Spinal cord (tissue), 10 donors: ENCODE measurements around the gene DISP1. TPM values are rescaled to one million over a fixed set of nuclear protein-coding genes. Genes with fewer than 3 reads are reported as not detected.
"Not testable (repeated sequence)": the region's sequence is repeated elsewhere in the genome, so short reads cannot be mapped to it uniquely, and the experiment has no call there.

Experiments used
- DNase-seq, 6 donors: peaks; one replicate each; pipeline versions ENCODE4 v3.0.0 to v3.0.0-alpha.2; 2013 to 2015; ENCODE audit warnings: low spot score in 6 of 6, low read depth in 4 of 6
- H3K27ac ChIP-seq: one replicate; pipeline ENCODE4 v1.5.1; 2013; ENCODE audit warnings: low read depth, low read length, control low read depth
- H3K27me3 ChIP-seq: one replicate; pipeline ENCODE4 v1.6.1; 2013; ENCODE audit warnings: low read length; ENCODE audit not compliant: control insufficient read depth, insufficient read depth
- H3K36me3 ChIP-seq: one replicate; pipeline ENCODE4 v1.6.1; 2013; ENCODE audit warnings: low read length; ENCODE audit not compliant: control insufficient read depth, insufficient read depth
- H3K4me1 ChIP-seq: one replicate; pipeline ENCODE4 v1.6.1; 2013; ENCODE audit warnings: low read length; ENCODE audit not compliant: control insufficient read depth, insufficient read depth
- H3K4me3 ChIP-seq: one replicate; pipeline ENCODE4 v1.5.1; 2013; ENCODE audit warnings: low read depth, low read length, control low read depth
- H3K9me3 ChIP-seq: one replicate; pipeline ENCODE4 v1.6.1; 2013; ENCODE audit warnings: low read length; ENCODE audit not compliant: control insufficient read depth, insufficient read depth
- WGBS: methylation state at CpG from one replicate; pipeline ENCODE4 v1.1.5; 2013; ENCODE audit warnings: missing lambda C conversion rate; ENCODE audit not compliant: insufficient coverage; 5-methylcytosine and 5-hydroxymethylcytosine counted together
- polyA plus RNA-seq, 2 donors: library from polyadenylated mRNA; unstranded; fragments of 120-200 nt; gene quantifications; one replicate each; pipeline ENCODE4 v1.2.1, GENCODE V29; 2013; ENCODE audit not compliant: insufficient read length in 2 of 2
- total RNA-seq, 2 donors: library from RNA; depleted of rRNA in 1 of 2; stranded (reverse); fragments of 120-200 nt in 1 of 2; fragments of >200 nt in 1 of 2; gene quantifications; one replicate each; pipeline versions ENCODE4 v1.2.3 to v1.2.4, GENCODE V29; 2013 to 2014
- donor health status: healthy.

The DISP1 gene
- total and polyA plus RNA-seq, 4 donors, result 6.9 to 18.8 (median 11.2) TPM

DNA sequence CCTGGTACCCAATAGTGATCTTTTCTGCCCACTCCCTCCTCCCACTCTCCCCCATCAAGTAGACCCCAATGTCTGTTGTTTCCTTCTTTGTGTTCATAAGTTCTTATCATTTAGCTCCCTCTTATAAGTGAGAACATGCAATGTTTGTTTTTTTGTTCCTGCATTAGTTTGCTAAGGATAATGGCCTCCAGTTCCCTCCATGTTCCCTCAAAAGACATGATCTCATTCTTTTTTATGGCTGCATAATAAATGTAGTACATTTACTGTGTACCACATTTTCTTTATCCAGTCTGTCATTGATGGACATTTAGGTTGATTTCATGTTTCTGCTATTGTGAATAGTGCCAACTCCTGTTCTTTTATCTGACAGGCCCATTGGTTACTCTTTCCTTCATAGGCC is 35.7 kb downstream of the DISP1 start:
- not testable (repeated sequence) for H3K9me3 ChIP-seq, DNase-seq, H3K4me3 ChIP-seq, H3K36me3 ChIP-seq, H3K4me1 ChIP-seq, H3K27me3 ChIP-seq, H3K27ac ChIP-seq

DNA sequence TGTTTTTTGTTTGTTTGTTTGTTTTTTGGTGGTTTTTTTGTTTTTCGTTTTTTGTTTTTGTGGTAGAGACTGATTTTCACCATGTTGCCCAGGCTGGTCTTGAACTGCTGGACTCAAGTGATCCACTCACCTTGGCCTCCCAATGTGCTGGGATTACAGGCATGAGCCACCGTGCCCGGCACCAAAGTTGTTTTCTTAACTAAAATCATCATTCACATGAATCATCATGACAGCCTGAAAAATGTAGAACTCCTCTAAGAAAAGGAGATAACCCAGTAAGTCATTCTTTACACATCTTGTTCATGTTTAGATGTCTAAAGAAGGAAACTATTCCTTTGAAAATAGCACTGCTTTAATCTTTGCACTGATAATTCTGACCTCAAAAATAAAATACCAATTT is 37.5 kb downstream of the DISP1 start:
- no peak for DNase-seq
- 90% methylated on average over 2 of the region's 3 CpGs for WGBS
- Histone ChIP-seq H3K36me3 (no peaks in the 10 kb centered on the region), H3K4me1 (no peaks in the 10 kb centered on the region), H3K9me3 (no peaks in the 10 kb centered on the region), H3K27me3 (no peaks in the 10 kb centered on the region), H3K27ac (no peak overlapping the region), H3K4me3 (no peak overlapping the region)

DNA sequence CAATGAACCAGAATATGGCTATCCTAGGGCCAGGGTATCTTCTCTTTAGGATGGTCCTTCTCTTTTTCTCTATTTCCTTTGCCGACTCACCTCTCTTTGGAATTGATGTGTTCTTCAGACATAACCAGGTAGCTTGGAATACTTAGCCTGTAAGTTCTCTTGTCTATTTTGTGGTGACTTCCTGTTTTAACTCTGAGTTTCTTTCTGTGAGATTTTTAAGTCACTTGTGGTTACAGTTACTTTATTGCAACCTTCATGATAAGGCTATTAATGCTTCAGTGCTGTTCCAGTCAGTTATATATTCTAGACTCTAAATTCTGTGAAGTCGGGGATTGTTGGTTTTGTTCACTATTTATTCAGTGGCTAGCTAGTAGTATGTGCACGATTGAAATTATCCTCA is 46.2 kb downstream of the DISP1 start:
- H3K36me3 ChIP-seq, result no peaks in the 10 kb centered on the region
- H3K9me3 ChIP-seq, result peaks cover 4% of the 10 kb centered on the region
- H3K27me3 ChIP-seq, result no peaks in the 10 kb centered on the region
- no CpG with 5 or more reads among the region's 3 CpGs for WGBS
- H3K4me3 ChIP-seq, result no peak overlapping the region
- H3K4me1 ChIP-seq, result no peaks in the 10 kb centered on the region
- no peak overlapping the region for H3K27ac ChIP-seq
- no peak for DNase-seq

Other genes with a start within 250 kb of the DISP1 start
- gene TAF1A, start 225.1 kb upstream of the DISP1 start, total RNA-seq, result 10 to 100 TPM; 10.5 to 14.5 TPM
- 10 to 100 TPM in 1 of 2 donors, 1 to 10 TPM in 1; 9.4 to 12.6 TPM for gene TAF1A, start 225.1 kb upstream of the DISP1 start, polyA plus RNA-seq
- 10 to 100 TPM; 65.8 to 89.3 TPM for gene MIA3, start 196.9 kb upstream of the DISP1 start, total RNA-seq
- gene MIA3, start 196.9 kb upstream of the DISP1 start, polyA plus RNA-seq, result 100 to 1,000 TPM in 1 of 2 donors, 10 to 100 TPM in 1; 91.8 to 119 TPM
- gene AIDA, start 102.5 kb upstream of the DISP1 start, total RNA-seq, result 10 to 100 TPM; 35.3 to 80.1 TPM
- 10 to 100 TPM; 64.9 to 86.8 TPM for gene AIDA, start 102.5 kb upstream of the DISP1 start, polyA plus RNA-seq
- gene BROX, start 102.5 kb upstream of the DISP1 start, total RNA-seq, result 10 to 100 TPM; 49.3 to 84.2 TPM
- gene BROX, start 102.5 kb upstream of the DISP1 start, polyA plus RNA-seq, result 10 to 100 TPM; 35.2 to 53.4 TPM
- gene FAM177B, start 77.8 kb upstream of the DISP1 start, total RNA-seq, result under 1 TPM; 0.40 to 0.66 TPM
- gene FAM177B, start 77.8 kb upstream of the DISP1 start, polyA plus RNA-seq, result under 1 TPM in 1 of 2 donors, not detected in 1; 0.08 TPM